ENCODE data around the gene PKIG. TPM values are rescaled to one million over a fixed set of nuclear protein-coding genes. Genes with fewer than 3 reads are reported as not detected.

The PKIG gene
- total RNA-seq, 1 donor from 2014 or later: 40.6 TPM

- no peaks in the 10 kb centered on the region for H3K4me1 ChIP-seq
- no peak overlapping the region for H3K4me3 ChIP-seq
- no peak overlapping the region for H3K4me2 ChIP-seq
- no peak overlapping the region for H3K4me3 Mint-ChIP-seq
- no peaks in the 10 kb centered on the region for H3K4me1 Mint-ChIP-seq
- no peaks in the 10 kb centered on the region for H3F3A ChIP-seq (ENCODE audit: low read depth)
- peaks cover 8% of the 10 kb centered on the region for H3K27me3 Mint-ChIP-seq (ENCODE audit: insufficient read depth, low read depth)
- H4K20me1 ChIP-seq (ENCODE audit: low read depth): peaks cover 1% of the 10 kb centered on the region
- TF ChIP-seq EZH2 (IDR thresholded peaks at IDR 0.05) (no peak), EZH2phosphoT487 (IDR thresholded peaks at IDR 0.05) (no peak), CTCF (IDR thresholded peaks at IDR 0.05) (no peak)
- no peaks in the 10 kb centered on the region for H3K36me3 ChIP-seq
- H3K9me3 Mint-ChIP-seq: no peaks in the 10 kb centered on the region
- no peak overlapping the region for H2AFZ ChIP-seq (replicated peaks)
- peaks cover 35% of the 10 kb centered on the region for H3K36me3 Mint-ChIP-seq
- no peak overlapping the region for H3K27ac Mint-ChIP-seq
- H3K9me3 ChIP-seq (ENCODE audit: low read depth): no peaks in the 10 kb centered on the region
- no peak overlapping the region for H3K27ac ChIP-seq
- H3K79me2 ChIP-seq (ENCODE audit: low read depth): no peaks in the 10 kb centered on the region
- DNase-seq (ENCODE audit: low spot score): no peak
- no peak overlapping the region for H3K9ac ChIP-seq
- no peaks in the 10 kb centered on the region for H3K27me3 ChIP-seq
These were observed 39.6 kb downstream of the PKIG start for GRCh38 chr20:44621939-44622338.

DNA sequence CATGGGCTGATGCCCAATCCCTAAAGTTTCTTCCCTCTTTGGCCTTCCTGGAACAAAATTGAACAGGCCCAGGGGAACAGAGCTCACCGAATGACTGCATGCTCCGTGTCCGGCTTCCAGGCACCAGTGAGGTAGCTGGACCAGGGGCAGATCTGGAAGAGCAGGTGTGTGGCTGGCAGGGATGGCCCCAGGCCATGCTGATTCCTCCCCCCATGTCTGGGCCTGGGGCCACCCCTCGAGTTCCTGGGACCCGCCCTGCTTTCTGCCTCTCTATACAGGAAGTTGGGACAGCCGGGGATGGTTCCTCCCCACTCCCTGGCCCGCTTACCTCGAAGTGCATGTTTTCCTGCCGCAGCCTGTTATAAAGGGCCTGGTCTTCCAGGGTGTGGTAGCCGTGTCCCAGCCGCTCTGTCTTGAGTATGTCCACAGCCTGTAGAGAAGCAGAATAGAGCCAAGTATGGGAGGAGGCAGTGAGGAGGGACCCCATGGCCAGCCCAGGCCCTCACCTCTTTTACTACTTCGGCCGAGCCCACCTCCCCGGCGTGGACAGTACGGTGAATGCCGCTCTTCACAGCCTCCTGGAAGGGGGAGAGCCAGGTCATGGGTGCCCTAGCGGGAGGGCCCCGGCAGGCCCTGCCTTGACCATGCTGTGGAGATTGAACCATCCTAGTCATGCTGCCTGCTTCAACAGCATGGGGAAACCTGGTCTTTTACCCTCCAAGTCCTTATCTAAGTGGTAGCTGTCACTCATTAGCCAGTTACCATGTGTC is 40.3 kb downstream of the PKIG start:
- no peak overlapping the region for H3K27ac Mint-ChIP-seq
- Histone ChIP-seq H3F3A (ENCODE audit: low read depth) (no peaks in the 10 kb centered on the region), H3K27me3 (no peaks in the 10 kb centered on the region), H3K79me2 (ENCODE audit: low read depth) (no peaks in the 10 kb centered on the region), H3K4me1 (no peaks in the 10 kb centered on the region), H2AFZ (replicated peaks) (no peak overlapping the region), H4K20me1 (ENCODE audit: low read depth) (no peaks in the 10 kb centered on the region), H3K27ac (no peak overlapping the region), H3K4me2 (no peak overlapping the region), H3K9me3 (ENCODE audit: low read depth) (no peaks in the 10 kb centered on the region), H3K9ac (no peak overlapping the region), H3K4me3 (no peak overlapping the region), H3K36me3 (no peaks in the 10 kb centered on the region)
- peaks cover 35% of the 10 kb centered on the region for H3K36me3 Mint-ChIP-seq
- peaks cover 8% of the 10 kb centered on the region for H3K27me3 Mint-ChIP-seq (ENCODE audit: insufficient read depth, low read depth)
- no peak overlapping the region for H3K4me3 Mint-ChIP-seq
- TF ChIP-seq EZH2 (IDR thresholded peaks at IDR 0.05): no peak
- TF ChIP-seq EZH2phosphoT487 (IDR thresholded peaks at IDR 0.05): no peak
- no peak for TF ChIP-seq CTCF (IDR thresholded peaks at IDR 0.05)
- H3K4me1 Mint-ChIP-seq: no peaks in the 10 kb centered on the region
- DNase-seq (ENCODE audit: low spot score): no peak
- no peaks in the 10 kb centered on the region for H3K9me3 Mint-ChIP-seq

GRCh38 chr20:44624152-44624551 is 41.8 kb downstream of the PKIG start:
- H3K4me3 ChIP-seq: no peak overlapping the region
- H3K27ac ChIP-seq: no peak overlapping the region
- Mint-ChIP-seq H3K4me1 (no peaks in the 10 kb centered on the region), H3K27me3 (ENCODE audit: insufficient read depth, low read depth) (peaks cover 8% of the 10 kb centered on the region), H3K27ac (no peak overlapping the region), H3K9me3 (no peaks in the 10 kb centered on the region), H3K4me3 (no peak overlapping the region), H3K36me3 (peaks cover 29% of the 10 kb centered on the region)
- DNase-seq (ENCODE audit: low spot score): no peak
- TF ChIP-seq CTCF (IDR thresholded peaks at IDR 0.05) (no peak), EZH2 (IDR thresholded peaks at IDR 0.05) (no peak), EZH2phosphoT487 (IDR thresholded peaks at IDR 0.05) (no peak)
- no peak overlapping the region for H2AFZ ChIP-seq (replicated peaks)
- H3K4me1 ChIP-seq: no peaks in the 10 kb centered on the region
- H3K4me2 ChIP-seq: no peak overlapping the region
- no peaks in the 10 kb centered on the region for H3K9me3 ChIP-seq (ENCODE audit: low read depth)
- H4K20me1 ChIP-seq (ENCODE audit: low read depth): no peaks in the 10 kb centered on the region
- H3K79me2 ChIP-seq (ENCODE audit: low read depth): no peaks in the 10 kb centered on the region
- H3K9ac ChIP-seq: no peak overlapping the region
- H3K36me3 ChIP-seq: no peaks in the 10 kb centered on the region
- H3F3A ChIP-seq (ENCODE audit: low read depth): no peaks in the 10 kb centered on the region
- H3K27me3 ChIP-seq: no peaks in the 10 kb centered on the region
